ENCODE results near the gene S100P. TPM values are rescaled to one million over a fixed set of nuclear protein-coding genes. Genes with fewer than 3 reads are reported as not detected.
A peak's percentile ranks its signal among the peaks of the same experiment; 100 is the strongest.

The S100P gene
- total RNA-seq, 2 experiments from 2014 or later: 1.3 to 5.6 TPM

DNA sequence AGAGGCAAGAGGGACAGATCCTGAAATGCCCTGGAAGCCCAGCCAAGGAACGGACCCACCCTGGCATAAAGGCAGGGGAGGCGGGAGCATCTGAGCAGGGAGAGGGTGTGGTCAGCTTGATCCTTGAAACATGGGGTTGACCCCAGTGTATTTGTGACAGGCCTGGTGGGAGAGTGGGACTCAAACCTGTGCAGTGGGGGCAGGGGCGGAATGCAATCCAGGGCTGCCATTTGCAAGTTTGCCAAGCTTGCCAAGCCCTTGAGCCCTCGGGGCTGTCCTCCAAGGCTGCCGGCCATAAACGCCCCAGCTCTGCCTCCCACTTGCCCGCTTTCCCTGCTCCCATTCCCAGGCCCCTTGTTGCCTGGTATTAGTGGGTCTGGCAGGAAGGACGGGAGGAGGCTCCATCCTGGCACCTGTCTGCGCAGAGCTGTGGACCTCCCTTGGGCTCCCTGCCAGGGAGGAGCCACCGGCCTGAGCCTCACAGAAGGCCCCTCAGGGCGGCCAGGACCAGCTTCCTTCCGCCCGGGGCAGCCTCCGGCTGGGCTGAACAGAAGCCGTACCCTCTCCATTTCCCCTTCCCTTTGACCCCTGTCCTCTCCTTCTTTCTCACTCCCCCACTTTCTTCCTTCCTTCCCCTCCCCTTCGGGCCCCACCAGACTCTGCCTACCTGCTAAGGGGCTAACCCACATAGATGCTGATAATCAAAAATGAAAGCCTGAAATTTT lies 661 bp downstream of the S100P start:
- peak overlapping the region; percentile 29 for H3K4me3 Mint-ChIP-seq
- DNase-seq: no peak
- CTCF ChIA-PET: interaction anchor here (1.3 to 5.4 kb wide), 3 partner anchors 13 to 19 kb away, joined by 3 to 42 read pairs (median 18); partner anchors contain the start of gene MRFAP1L1

DNA sequence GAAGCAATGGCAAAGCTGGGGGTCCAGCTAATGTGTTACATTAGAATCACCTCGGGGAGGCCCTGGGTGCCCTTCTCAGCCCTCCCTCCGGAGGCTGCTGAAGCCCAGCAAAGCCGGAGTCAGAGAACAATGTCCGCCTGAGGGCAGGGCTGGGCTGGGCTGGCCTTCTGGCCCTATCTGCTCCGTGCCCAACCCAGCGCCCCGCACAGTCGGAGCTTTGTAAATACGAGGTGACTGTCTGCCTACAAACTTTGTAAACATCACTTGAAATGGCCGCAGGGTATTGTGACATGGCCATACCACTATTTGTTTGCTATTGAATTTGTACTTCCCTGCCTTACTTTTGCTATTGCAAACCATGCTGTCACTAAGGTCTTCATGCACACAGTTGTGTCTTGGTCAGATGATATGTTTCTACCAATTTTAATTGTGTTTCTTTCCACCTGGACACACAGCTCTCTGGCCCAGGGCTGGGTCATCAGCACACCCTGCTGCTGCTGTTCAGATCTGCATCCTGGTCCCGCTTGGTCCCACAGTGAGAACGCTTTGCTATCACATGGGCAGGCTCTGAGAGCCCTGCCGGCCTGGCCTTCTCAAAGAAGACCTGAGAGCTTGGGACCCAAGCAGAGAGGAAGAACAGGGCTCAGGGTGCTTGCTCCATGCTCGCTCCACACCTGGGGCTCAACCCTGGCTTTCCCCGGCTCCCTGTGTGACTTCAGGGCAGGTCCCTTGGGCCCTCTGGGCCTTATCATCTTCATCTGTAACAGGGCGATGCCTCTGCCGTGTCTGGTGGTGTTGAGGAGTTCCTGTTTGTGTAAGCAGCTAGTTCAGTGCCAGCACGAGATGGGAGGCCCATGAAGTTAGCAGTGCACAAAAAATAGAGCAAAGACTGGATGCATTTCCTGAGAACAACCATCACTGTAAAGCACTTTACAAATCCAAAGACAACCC lies 2.3 kb downstream of the S100P start:
- peaks cover 11% of the 10 kb centered on the region for H3K36me3 Mint-ChIP-seq
- H3K4me1 Mint-ChIP-seq: peaks cover 79% of the 10 kb centered on the region
- peak; percentile 80 for DNase-seq
- H3K4me3 Mint-ChIP-seq: peak overlapping the region; percentile 30
- no peaks in the 10 kb centered on the region for H3K9me3 Mint-ChIP-seq (ENCODE audit: low read depth)
- CTCF ChIA-PET: interaction anchor here (0.9 to 5.4 kb wide), 8 partner anchors 9 to 23 kb away, joined by 3 to 42 read pairs (median 6); partner anchors contain the start of genes BLOC1S4 and MRFAP1L1
- H3K27ac Mint-ChIP-seq: peak overlapping the region; percentile 98
- no peaks in the 10 kb centered on the region for H3K27me3 Mint-ChIP-seq
- ATAC-seq: peak; percentile 84

More for the DNA sequence above, 661 bp downstream of the S100P start:
- no peak for ATAC-seq
- H3K4me1 Mint-ChIP-seq: peaks cover 85% of the 10 kb centered on the region
- peaks cover 3% of the 10 kb centered on the region for H3K36me3 Mint-ChIP-seq
- peak overlapping the region; percentile 88 for H3K27ac Mint-ChIP-seq
- H3K27me3 Mint-ChIP-seq: no peaks in the 10 kb centered on the region
- no peaks in the 10 kb centered on the region for H3K9me3 Mint-ChIP-seq (ENCODE audit: low read depth)

DNA sequence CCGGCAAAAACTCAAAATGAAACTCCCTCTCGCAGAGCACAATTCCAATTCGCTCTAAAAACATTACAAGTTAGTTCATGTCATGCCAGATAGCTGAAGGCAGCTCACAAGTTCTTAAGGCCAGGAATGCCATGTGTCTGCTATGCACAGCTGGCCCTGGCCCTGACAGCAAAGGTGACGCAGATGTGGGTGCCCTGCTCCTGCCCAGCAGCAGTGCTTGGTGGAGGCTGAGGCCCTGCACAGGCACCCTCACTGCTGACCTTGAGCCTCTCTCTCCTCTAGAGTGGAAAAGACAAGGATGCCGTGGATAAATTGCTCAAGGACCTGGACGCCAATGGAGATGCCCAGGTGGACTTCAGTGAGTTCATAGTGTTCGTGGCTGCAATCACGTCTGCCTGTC lies 2.9 kb downstream of the S100P start:
- Mint-ChIP-seq H3K4me3 (peak overlapping the region; percentile 30), H3K27me3 (no peaks in the 10 kb centered on the region), H3K9me3 (ENCODE audit: low read depth) (no peaks in the 10 kb centered on the region), H3K27ac (peak overlapping the region; percentile 98), H3K4me1 (peaks cover 74% of the 10 kb centered on the region), H3K36me3 (peaks cover 11% of the 10 kb centered on the region)
- CTCF ChIA-PET: interaction anchor here (0.9 to 5.4 kb wide), 7 partner anchors 9 to 23 kb away, joined by 3 to 42 read pairs (median 6); partner anchors contain the start of genes BLOC1S4 and MRFAP1L1
- peak; percentile 62 for ATAC-seq
- DNase-seq: no peak

DNA sequence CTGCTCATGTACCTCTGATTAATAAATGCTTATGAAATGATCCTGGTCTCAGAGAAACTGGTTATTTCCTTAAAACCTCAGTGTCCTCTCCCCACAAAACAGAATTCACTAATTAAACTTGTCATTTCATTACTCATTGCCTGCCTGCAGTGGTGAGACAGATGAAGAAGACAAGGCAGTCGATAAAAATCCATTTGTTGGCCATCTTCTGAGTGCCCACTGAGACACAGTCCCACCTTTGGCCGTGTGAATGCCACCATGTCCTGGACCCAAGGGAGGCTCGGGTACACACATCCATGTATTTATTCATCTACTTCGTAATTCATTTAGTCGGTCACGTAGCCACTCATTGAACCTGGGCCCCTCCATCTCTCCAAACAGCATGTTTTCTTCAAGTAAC lies 3.5 kb downstream of the S100P start:
- peak overlapping the region; percentile 98 for H3K27ac Mint-ChIP-seq
- peaks cover 73% of the 10 kb centered on the region for H3K4me1 Mint-ChIP-seq
- no peaks in the 10 kb centered on the region for H3K27me3 Mint-ChIP-seq
- no peak overlapping the region for H3K4me3 Mint-ChIP-seq
- DNase-seq (no peak), ATAC-seq (no peak)
- CTCF ChIA-PET: interaction anchor here (1.1 to 5.4 kb wide), 4 partner anchors 9 to 24 kb away, joined by 3 to 42 read pairs (median 12); partner anchors contain the start of gene MRFAP1L1
- H3K36me3 Mint-ChIP-seq: peaks cover 13% of the 10 kb centered on the region
- H3K9me3 Mint-ChIP-seq (ENCODE audit: low read depth): no peaks in the 10 kb centered on the region

DNA sequence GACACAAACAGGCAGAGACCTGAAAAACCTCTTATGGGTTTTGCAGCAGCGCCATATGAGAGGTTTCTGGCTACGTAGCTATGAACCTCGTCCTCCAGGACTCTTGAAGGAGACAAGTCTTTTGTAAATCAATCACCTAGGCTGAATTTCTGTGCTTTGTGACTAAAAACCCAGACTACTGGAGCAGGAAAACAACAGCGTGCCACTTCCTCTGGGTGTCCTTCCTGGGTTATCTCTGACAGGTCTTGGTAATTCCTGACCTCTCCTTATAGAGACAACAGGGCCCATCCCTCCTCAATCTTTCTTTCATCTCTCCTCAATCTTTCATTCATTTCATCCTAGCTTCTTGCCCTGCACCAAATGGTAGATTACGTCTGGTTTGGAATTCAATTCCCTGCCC lies 5.7 kb downstream of the S100P start:
- Mint-ChIP-seq H3K4me3 (no peak overlapping the region), H3K27me3 (no peaks in the 10 kb centered on the region), H3K36me3 (peaks cover 29% of the 10 kb centered on the region), H3K4me1 (peaks cover 65% of the 10 kb centered on the region), H3K9me3 (ENCODE audit: low read depth) (peaks cover 3% of the 10 kb centered on the region), H3K27ac (peak overlapping the region; percentile 64)
- DNase-seq (no peak), ATAC-seq (no peak)
- CTCF ChIA-PET: interaction anchor here (1.1 to 6.7 kb wide), 5 partner anchors 9 to 25 kb away, joined by 3 to 87 read pairs (median 7); partner anchors contain the start of gene MRFAP1L1

DNA sequence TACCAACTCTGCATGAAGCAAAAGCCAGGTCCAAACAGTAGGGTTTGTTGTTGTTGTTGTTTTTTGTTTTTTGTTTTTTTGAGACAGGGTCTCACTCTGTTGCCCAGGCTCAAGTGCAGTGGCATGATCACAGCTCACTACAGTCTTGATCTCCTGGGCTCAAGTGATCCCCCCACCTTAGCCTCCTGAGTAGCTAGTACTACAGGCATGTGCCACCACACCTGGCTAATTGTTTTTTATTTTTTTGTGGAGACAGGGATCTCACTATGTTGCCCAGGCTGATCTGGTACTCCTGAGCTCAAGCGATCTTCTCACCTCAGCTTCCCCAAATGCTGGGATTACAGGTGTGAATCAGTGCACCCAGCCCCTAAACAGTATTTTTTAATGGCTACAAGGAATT lies 6.2 kb downstream of the S100P start:
- Mint-ChIP-seq H3K36me3 (peaks cover 34% of the 10 kb centered on the region), H3K27ac (peak overlapping the region; percentile 64), H3K4me3 (no peak overlapping the region), H3K27me3 (no peaks in the 10 kb centered on the region), H3K9me3 (ENCODE audit: low read depth) (peaks cover 3% of the 10 kb centered on the region), H3K4me1 (peaks cover 65% of the 10 kb centered on the region)
- DNase-seq (no peak), ATAC-seq (no peak)
- CTCF ChIA-PET: interaction anchor here (0.7 to 6.7 kb wide), 7 partner anchors 9 to 25 kb away, joined by 3 to 87 read pairs (median 3); partner anchors contain the start of gene MRFAP1L1

DNA sequence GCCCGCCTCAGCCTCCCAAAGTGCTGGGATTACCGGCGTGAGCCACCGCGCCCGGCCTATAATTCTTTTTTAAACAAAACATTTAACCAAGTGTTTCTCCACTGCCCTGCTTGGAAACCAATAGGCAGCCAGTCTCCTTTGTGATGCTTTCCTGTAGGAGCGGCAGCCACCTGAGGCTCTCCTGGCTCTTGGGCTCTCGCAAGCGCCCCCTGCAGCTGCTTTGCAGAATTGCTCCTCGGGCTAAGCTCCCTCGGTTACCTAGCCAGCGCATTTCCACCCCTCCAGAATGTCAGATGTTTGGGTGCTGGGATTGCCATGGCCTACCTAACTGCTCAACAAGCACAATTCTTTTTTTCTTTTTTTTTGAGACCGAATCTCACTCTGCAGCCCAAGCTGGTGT lies 7.7 kb downstream of the S100P start:
- Mint-ChIP-seq H3K9me3 (ENCODE audit: low read depth) (peaks cover 3% of the 10 kb centered on the region), H3K4me1 (peaks cover 66% of the 10 kb centered on the region), H3K36me3 (peaks cover 46% of the 10 kb centered on the region), H3K27ac (no peak overlapping the region), H3K4me3 (no peak overlapping the region), H3K27me3 (no peaks in the 10 kb centered on the region)
- ATAC-seq: no peak
- peak; percentile 62 for DNase-seq
- CTCF ChIA-PET: interaction anchor here (1.0 to 6.7 kb wide), 10 partner anchors 8 to 67 kb away, joined by 3 to 87 read pairs (median 4); partner anchors contain the start of gene MRFAP1L1

DNA sequence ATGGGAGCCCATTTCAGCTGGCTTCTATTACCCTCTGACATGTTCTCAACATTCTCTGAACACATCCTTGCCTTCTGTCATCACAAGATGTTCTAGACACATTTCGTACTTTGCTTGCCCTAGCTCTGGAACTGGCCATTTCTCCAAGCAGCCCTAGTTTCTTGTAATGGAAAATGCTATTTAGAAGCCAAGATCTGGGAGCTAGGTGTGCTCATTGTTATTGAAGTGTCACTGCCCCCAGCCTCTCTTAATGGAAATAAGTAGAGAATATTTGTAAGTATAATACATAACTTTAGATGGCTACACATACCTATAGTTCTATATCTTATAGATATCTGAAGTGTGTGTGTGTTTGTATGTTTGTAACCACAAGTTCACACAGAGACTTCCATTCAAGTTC lies 9.1 kb downstream of the S100P start:
- Mint-ChIP-seq H3K4me1 (peaks cover 68% of the 10 kb centered on the region), H3K9me3 (ENCODE audit: low read depth) (peaks cover 3% of the 10 kb centered on the region), H3K36me3 (peaks cover 56% of the 10 kb centered on the region), H3K27ac (peak overlapping the region; percentile 38), H3K27me3 (no peaks in the 10 kb centered on the region), H3K4me3 (no peak overlapping the region)
- ATAC-seq: no peak
- DNase-seq: no peak
- CTCF ChIA-PET: interaction anchor here (0.8 to 6.7 kb wide), 5 partner anchors 12 to 197 kb away, joined by 3 to 87 read pairs (median 3); a partner anchor contains a TSS

DNA sequence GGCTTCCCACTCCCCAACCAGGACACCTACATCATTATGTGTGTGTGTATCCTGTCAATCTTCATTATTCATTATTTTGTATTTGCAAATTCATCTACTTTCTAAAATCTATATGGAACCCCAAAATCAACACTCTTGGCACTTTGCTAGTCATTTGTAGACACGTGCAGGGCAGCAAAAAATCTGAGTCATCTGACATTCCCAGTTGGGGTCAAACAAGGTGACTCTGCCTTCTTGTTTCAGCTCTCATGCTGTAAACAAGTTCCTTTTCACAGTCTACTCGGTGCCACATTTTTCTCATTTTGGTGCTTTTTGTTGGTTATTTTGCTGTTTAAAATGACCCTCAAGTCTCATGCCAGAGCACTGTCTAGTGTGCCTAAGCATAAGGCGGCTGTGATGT lies 10.1 kb downstream of the S100P start:
- Mint-ChIP-seq H3K4me3 (no peak overlapping the region), H3K9me3 (ENCODE audit: low read depth) (peaks cover 3% of the 10 kb centered on the region), H3K27ac (peak overlapping the region; percentile 2), H3K4me1 (peaks cover 71% of the 10 kb centered on the region), H3K36me3 (peaks cover 64% of the 10 kb centered on the region), H3K27me3 (no peaks in the 10 kb centered on the region)
- DNase-seq: no peak
- ATAC-seq: no peak
- CTCF ChIA-PET: interaction anchor here (1.0 to 6.7 kb wide), 4 partner anchors 13 to 29 kb away, joined by 3 to 87 read pairs (median 18); partner anchors contain the start of gene BLOC1S4

DNA sequence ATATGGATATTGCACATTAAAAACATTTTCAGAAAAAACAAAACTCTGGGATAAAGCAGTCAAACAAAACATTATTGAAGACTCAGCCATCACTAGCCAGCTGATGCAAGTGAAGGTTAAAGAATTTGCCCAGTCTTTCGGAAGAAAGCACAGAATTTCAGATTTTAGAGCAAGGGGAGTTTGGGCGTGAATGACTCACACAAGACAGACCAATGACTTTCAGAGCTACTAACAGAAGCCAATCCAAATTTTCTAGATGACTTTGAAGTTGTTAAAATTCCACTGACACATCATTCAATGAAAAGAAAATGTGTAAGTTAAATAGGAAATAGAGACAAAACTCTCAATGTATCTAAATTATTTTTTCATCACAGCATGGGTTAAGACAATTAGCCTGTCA lies 12.0 kb downstream of the S100P start:
- DNase-seq: no peak
- Mint-ChIP-seq H3K27ac (no peak overlapping the region), H3K9me3 (ENCODE audit: low read depth) (peaks cover 3% of the 10 kb centered on the region), H3K36me3 (peaks cover 63% of the 10 kb centered on the region), H3K4me3 (no peak overlapping the region), H3K27me3 (no peaks in the 10 kb centered on the region), H3K4me1 (peaks cover 62% of the 10 kb centered on the region)
- no peak for ATAC-seq
- CTCF ChIA-PET: interaction anchor here (1.0 to 5.5 kb wide), 3 partner anchors 9 to 30 kb away, joined by 3 to 44 read pairs (median 33); a partner anchor contains a TSS

DNA sequence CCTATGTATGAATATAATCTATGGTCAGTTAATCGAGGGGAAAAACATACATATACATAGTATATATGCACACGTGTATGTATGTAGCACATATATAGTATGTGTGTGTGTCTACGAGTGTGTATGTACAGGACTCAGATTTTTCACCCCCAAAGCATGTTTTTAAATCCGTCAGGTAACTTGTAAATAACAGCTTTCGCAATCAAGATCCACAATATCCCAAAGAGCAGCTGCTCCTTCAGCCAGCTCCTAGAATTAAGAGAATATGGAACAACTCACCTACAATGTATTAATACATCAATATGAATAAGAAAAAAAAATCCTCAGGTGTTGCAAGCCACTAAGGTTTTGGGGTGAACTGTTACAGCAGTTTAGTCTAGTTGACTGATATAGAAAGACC lies 12.5 kb downstream of the S100P start:
- H3K36me3 Mint-ChIP-seq: peaks cover 66% of the 10 kb centered on the region
- no peak for ATAC-seq

DNA sequence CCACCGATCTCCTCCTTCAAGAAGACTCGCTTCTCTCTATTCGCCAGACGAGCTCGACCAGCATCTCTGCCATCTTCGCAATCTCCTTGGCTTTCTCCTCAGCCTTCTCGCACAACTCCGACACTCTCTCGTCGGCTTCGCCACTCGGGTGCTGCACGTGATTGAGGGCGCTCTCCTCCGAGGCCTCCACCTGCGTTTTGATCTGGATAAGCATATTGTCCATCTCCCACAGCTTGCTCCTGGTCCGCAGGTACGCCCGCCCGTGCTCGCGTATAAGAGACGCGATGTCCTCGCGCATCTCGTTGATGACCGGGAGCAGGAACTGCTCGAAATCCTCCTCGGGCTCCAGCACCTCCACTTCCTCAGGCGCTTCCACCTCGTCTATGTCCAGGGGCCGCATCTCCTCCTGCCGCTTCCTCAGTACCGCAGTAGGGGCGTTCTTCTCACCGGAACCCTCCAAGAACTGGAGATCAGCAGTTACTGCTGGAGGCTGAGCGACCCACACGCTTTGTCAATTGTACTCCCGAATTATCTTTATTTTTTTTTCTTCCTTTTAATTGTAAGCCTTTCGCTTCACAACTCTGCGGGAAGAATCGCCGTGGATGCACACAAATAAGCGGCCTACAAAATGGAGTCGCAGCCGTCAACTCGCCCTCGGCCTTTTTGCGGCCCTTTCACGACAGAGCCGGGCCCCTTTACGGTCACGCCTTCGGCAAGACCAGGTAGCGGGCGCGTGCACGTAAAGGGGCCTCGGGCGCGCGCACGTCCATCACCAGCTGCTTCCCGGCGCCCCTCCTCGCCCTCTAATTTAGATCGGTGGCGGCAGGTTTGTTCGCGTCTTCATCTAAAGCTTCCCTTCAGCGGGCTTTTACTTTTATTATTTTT lies 15.8 kb downstream of the S100P start, which contains the start of gene MRFAP1L1:
MRFAP1L1 (minus strand) TSS at position 636 of the 885 bp plus-strand sequence; CDS start at position 400, 236 bp downstream.
- ATAC-seq (peak; percentile 86), DNase-seq (peak; percentile 98)
- Mint-ChIP-seq H3K9me3 (ENCODE audit: low read depth) (no peaks in the 10 kb centered on the region), H3K4me3 (peak within 1 kb of the TSS; percentile 93), H3K36me3 (peaks cover 50% of the 10 kb centered on the region), H3K4me1 (peaks cover 52% of the 10 kb centered on the region), H3K27ac (peak within 1 kb of the TSS; percentile 98), H3K27me3 (no peaks in the 10 kb centered on the region)
- CTCF ChIA-PET: interaction anchor here (0.6 to 5.5 kb wide), 14 partner anchors 8 to 361 kb away, joined by 3 to 44 read pairs (median 6); partner anchors contain the start of gene GRPEL1

More for the DNA sequence above, 12.5 kb downstream of the S100P start:
- DNase-seq: no peak
- CTCF ChIA-PET: interaction anchor here (0.9 to 5.5 kb wide), 5 partner anchors 10 to 365 kb away, joined by 3 to 44 read pairs (median 33); a partner anchor contains a TSS
- Mint-ChIP-seq H3K9me3 (ENCODE audit: low read depth) (peaks cover 3% of the 10 kb centered on the region), H3K4me3 (no peak overlapping the region), H3K27ac (no peak overlapping the region), H3K27me3 (no peaks in the 10 kb centered on the region), H3K4me1 (peaks cover 65% of the 10 kb centered on the region)

All from activated CD8-positive, alpha-beta memory T cell treated with anti-CD3 and anti-CD28 coated beads, Interleukin-2, amount 10 ng/mL, durations not matched to agents 7 days and 5 days (primary cell).